Stimulated activated CD4-positive, alpha-beta T cell treated with anti-CD3 and anti-CD28 coated beads, Interleukin-2, amount 100 ng/mL, for 24 hours (primary cell): Measurements from ENCODE around the gene OR52E5.

Source experiments
- DNase-seq, 2 donors: peaks; one replicate each; pipeline ENCODE4 v3.0.0-alpha.2; 2020

The OR52E5 gene

DNA sequence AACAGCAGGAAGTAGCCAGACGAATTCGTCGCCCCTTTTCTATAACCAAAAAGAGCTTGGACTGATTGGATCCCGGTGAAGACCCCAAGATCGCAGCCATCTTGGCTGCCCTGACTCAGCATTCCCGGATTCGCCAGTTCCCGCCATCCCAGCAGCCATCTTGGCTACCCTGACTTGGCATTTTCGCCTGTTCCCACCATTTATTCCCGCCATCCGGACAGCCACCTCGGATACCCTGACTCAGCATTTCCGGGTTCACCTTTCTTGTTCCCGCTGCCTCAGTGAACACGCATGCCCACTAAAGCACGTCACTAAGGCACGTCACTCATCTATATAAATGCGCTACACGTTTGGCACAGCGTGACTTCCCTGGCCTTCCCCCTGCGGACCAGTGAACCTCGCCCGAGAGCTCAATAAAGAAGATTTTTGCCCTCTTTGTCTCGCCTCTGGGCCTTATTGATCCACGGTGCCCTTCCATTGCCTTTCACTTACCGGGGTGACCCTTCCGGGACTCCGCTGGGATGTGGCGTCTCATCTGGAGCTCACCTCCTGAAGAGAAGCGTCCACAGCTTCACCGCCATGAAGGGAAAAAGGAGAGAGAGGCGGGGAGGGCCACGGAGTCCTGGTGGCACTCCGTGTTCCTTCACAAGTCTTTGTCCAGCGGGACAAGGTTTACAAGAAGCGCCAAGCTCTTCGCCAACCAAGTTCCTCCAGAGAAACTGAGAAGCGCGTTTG lies 45.0 kb downstream of the OR52E5 start:
- no peak for DNase-seq

DNA sequence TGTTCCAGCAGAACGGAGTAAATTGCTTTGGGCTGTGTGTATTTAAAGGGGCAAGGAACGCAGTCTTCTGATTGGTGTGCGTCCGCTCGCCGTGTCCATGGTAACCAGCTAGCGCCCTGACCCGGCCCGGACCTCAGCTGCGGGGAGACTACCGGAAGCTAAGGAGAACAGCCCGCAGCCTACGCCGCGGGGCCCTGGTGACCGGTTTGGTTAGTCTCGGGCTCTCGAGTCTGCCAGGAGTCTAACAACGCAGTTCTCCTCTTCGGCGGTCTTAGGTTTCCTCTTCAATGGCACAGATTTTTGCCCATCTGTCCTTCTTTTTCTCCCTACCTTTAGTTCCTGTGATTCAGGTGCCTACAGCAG lies 45.6 kb downstream of the OR52E5 start:
- DNase-seq, result no peak

DNA sequence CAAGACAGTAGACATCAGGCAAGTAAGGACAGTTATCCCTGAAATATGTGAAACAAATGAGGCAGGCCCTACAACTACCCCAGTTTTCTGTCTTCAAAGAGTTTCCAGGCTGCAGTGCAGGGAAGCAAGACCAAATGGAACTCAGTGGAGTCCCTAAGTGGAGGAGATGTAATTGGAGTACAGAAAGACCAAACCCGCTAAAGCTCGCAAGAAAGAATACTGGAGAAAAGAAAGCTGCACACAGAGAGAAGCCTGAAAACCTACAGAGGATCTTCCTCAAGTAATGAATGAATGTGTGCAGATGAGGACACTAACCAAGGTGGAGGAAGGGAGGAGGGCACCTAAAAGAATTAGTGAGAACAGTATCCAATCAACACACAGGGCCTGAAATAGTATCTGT lies 47.7 kb downstream of the OR52E5 start:
- no peak for DNase-seq

DNA sequence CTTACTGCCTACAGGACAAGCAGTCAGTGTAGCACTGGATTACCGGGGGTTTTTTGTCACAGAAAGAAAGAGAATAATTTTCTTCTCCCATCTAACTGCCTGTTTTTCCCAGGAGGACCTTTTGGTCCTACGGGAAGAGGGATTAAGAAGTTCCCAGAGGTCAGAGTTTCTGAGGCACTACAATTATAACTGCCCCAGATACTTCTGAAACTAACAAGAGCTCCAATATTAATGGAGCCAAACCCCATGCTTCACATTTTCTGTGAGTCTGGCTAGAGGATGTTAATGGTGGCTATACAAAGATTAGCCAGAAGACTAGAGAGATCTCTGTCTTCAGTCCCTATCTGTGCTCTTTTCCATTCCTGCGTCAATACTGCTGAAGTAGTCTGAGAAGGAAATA lies 48.9 kb downstream of the OR52E5 start, which contains the start of gene OR56A3:
Gene OR56A3 (plus strand): TSS at position 301 of the 400 bp plus-strand sequence. CDS start 5,096 bp downstream, outside the sequence.
- no peak for DNase-seq
